Activated CD8-positive, alpha-beta T cell treated with anti-CD3 and anti-CD28 coated beads for 36 hours (primary cell): ENCODE results near the gene HSPA1L. TPM values are rescaled to one million over a fixed set of nuclear protein-coding genes. Genes with fewer than 3 reads are reported as not detected.

Experiments used
- ATAC-seq: fragments of 200-7000 bp; cut with Tn5 transposase; one replicate; pipeline ENCODE4 v1.10.0; 2021; ENCODE audit warnings: mild to moderate bottlenecking, moderate library complexity
- CTCF ChIA-PET: fragments of 350-600 bp; sonication (Branson Sonifier 250); formaldehyde crosslinking; loops from one replicate; lab custom pipeline; 2021; ENCODE audit warnings: antibody characterized with exemption; lab: Charles Lee
- POLR2A ChIA-PET: fragments of 350-600 bp; sonication (Branson Sonifier 250); formaldehyde crosslinking; loops from one replicate; lab custom pipeline; 2021; ENCODE audit warnings: antibody characterized with exemption; lab: Charles Lee
- DNase-seq: peaks from one replicate; pipeline ENCODE4 v3.0.0-alpha.2; 2020
- H3K27ac Mint-ChIP-seq: one replicate; pipeline ENCODE4 v1.8.0; 2021; ENCODE audit warnings: mild to moderate bottlenecking, mixed read lengths
- H3K27me3 Mint-ChIP-seq: one replicate; pipeline ENCODE4 v1.8.0; 2021; ENCODE audit warnings: mixed read lengths
- H3K36me3 Mint-ChIP-seq: one replicate; pipeline ENCODE4 v1.8.0; 2021; ENCODE audit warnings: low read depth, mixed read lengths
- H3K4me1 Mint-ChIP-seq: one replicate; pipeline ENCODE4 v1.8.0; 2021; ENCODE audit warnings: low read depth, mixed read lengths
- H3K4me3 Mint-ChIP-seq: one replicate; pipeline ENCODE4 v1.8.0; 2021; ENCODE audit warnings: mild to moderate bottlenecking, moderate library complexity, mixed read lengths
- H3K9me3 Mint-ChIP-seq: one replicate; pipeline ENCODE4 v1.8.0; 2021; ENCODE audit warnings: mixed read lengths
- CTCF ChIP-seq: fragments of 200-600 bp; IDR thresholded peaks from one replicate; pipeline ENCODE4 v1.8.0; 2022; ENCODE audit warnings: antibody characterized with exemption, mild to moderate bottlenecking
- intact Hi-C: fragments of 100-400 bp; cut with micrococcal nuclease; formaldehyde crosslinking; loops from one replicate; pipeline ENCODE4 v1.10.0; 2022
- total RNA-seq, 2 experiments: library from RNA; stranded (reverse); gene quantifications; one replicate each; pipeline ENCODE4 v1.2.3, GENCODE V29; 2021

The HSPA1L gene
- total RNA-seq, 2 experiments from 2014 or later, result 1.7 to 2.0 TPM

GRCh38 chr6:31781244-31782125 lies 33.6 kb downstream of the HSPA1L start:
- no peak for DNase-seq
- ChIA-PET CTCF (interaction anchor here (4.2 to 5.5 kb wide), 2 partner anchors 9 to 12 kb away, joined by 26 to 34 read pairs; no protein-coding TSS in a partner anchor), POLR2A (interaction anchor here (0.6 to 1.3 kb wide), 5 partner anchors 13 to 59 kb away, joined by 3 to 7 read pairs (median 3); no protein-coding TSS in a partner anchor)
- H3K27ac Mint-ChIP-seq, result no peak overlapping the region
- intact Hi-C loops, result no loop called here
- TF ChIP-seq CTCF, result no peak
- H3K27me3 Mint-ChIP-seq, result no peaks in the 10 kb centered on the region
- no peaks in the 10 kb centered on the region for H3K9me3 Mint-ChIP-seq
- no peak overlapping the region for H3K4me3 Mint-ChIP-seq
- peaks cover 15% of the 10 kb centered on the region for H3K4me1 Mint-ChIP-seq
- H3K36me3 Mint-ChIP-seq, result peaks cover 48% of the 10 kb centered on the region
- ATAC-seq, result no peak

GRCh38 chr6:31780507-31781243 lies 34.4 kb downstream of the HSPA1L start:
- intact Hi-C loops, result no loop called here
- ATAC-seq (no peak), DNase-seq (no peak)
- Mint-ChIP-seq H3K4me3 (no peak overlapping the region), H3K27me3 (no peaks in the 10 kb centered on the region), H3K4me1 (peaks cover 19% of the 10 kb centered on the region), H3K27ac (no peak overlapping the region), H3K36me3 (peaks cover 45% of the 10 kb centered on the region), H3K9me3 (no peaks in the 10 kb centered on the region)
- POLR2A ChIA-PET, result interaction anchor here (0.6 to 1.3 kb wide), 6 partner anchors 14 to 60 kb away, joined by 3 to 7 read pairs (median 3); no protein-coding TSS in a partner anchor
- TF ChIP-seq CTCF, result no peak
- CTCF ChIA-PET, result interaction anchor here (4.2 to 5.5 kb wide), 2 partner anchors 10 to 11 kb away, joined by 26 to 34 read pairs; no protein-coding TSS in a partner anchor

- CTCF ChIA-PET, result interaction anchor here (4.2 to 5.5 kb wide), 2 partner anchors 10 to 11 kb away, joined by 26 to 34 read pairs; no protein-coding TSS in a partner anchor
- intact Hi-C loops, result no loop called here
- H3K27ac Mint-ChIP-seq, result no peak overlapping the region
- POLR2A ChIA-PET, result interaction anchor here (0.6 kb wide), 1 partner anchor 52 kb away, joined by 3 read pairs; no protein-coding TSS in a partner anchor
- no peak for ATAC-seq
- no peak for DNase-seq
- H3K27me3 Mint-ChIP-seq, result no peaks in the 10 kb centered on the region
- H3K4me1 Mint-ChIP-seq, result peaks cover 25% of the 10 kb centered on the region
- peaks cover 44% of the 10 kb centered on the region for H3K36me3 Mint-ChIP-seq
- no peak for TF ChIP-seq CTCF
- no peaks in the 10 kb centered on the region for H3K9me3 Mint-ChIP-seq
- no peak overlapping the region for H3K4me3 Mint-ChIP-seq
These were observed 35.2 kb downstream of the HSPA1L start for GRCh38 chr6:31779908-31780307.

GRCh38 chr6:31778999-31779885 lies 35.8 kb downstream of the HSPA1L start:
- H3K4me3 Mint-ChIP-seq, result no peak overlapping the region
- no peaks in the 10 kb centered on the region for H3K27me3 Mint-ChIP-seq
- ATAC-seq (no peak), DNase-seq (no peak)
- ChIA-PET POLR2A (interaction anchor here (0.5 to 1.1 kb wide), 3 partner anchors 20 to 118 kb away, joined by 3 to 4 read pairs (median 3); no protein-coding TSS in a partner anchor), CTCF (interaction anchor here (4.2 to 5.5 kb wide), 2 partner anchors 10 to 11 kb away, joined by 26 to 34 read pairs; no protein-coding TSS in a partner anchor)
- TF ChIP-seq CTCF, result no peak
- H3K9me3 Mint-ChIP-seq, result no peaks in the 10 kb centered on the region
- peaks cover 37% of the 10 kb centered on the region for H3K36me3 Mint-ChIP-seq
- intact Hi-C loops, result no loop called here
- no peak overlapping the region for H3K27ac Mint-ChIP-seq
- peaks cover 28% of the 10 kb centered on the region for H3K4me1 Mint-ChIP-seq
